Upper lobe of right lung (tissue), 1 donor: Measurements from ENCODE around the gene RBM20. TPM values are rescaled to one million over a fixed set of nuclear protein-coding genes. Genes with fewer than 3 reads are reported as not detected.

Source experiments
- ATAC-seq: fragments of 200-7000 bp; cut with Tn5 transposase; one replicate; pipeline ENCODE4 v1.9.1; 2020; ENCODE audit warnings: mild to moderate bottlenecking, moderate library complexity
- DNase-seq: peaks from one replicate; pipeline ENCODE4 v3.0.0-alpha.2; 2020
- H3K27ac ChIP-seq: fragments of 200-600 bp; one replicate; pipeline ENCODE4 v1.8.0; 2022
- H3K27me3 ChIP-seq: fragments of 200-600 bp; one replicate; pipeline ENCODE4 v1.8.0; 2022; ENCODE audit warnings: mild to moderate bottlenecking
- H3K36me3 ChIP-seq: fragments of 200-600 bp; one replicate; pipeline ENCODE4 v1.8.0; 2022
- H3K4me1 ChIP-seq: fragments of 200-600 bp; one replicate; pipeline ENCODE4 v1.8.0; 2022
- H3K4me3 ChIP-seq: fragments of 200-600 bp; one replicate; pipeline ENCODE4 v1.8.0; 2022; ENCODE audit warnings: mild to moderate bottlenecking
- H3K9me3 ChIP-seq: fragments of 200-600 bp; one replicate; pipeline ENCODE4 v1.8.0; 2022
- CTCF ChIP-seq: fragments of 200-600 bp; IDR thresholded peaks from one replicate; pipeline ENCODE4 v1.8.0; 2022; ENCODE audit warnings: antibody characterized with exemption
- intact Hi-C: fragments of 100-400 bp; cut with DNase I; formaldehyde crosslinking; loops from one replicate; pipeline ENCODE4 v1.11.0; 2022
- total RNA-seq: library from RNA; stranded (reverse); fragmentation: NEBNext Ultra II Directional; extraction: Animal tissue kit (Norgen Biotek cat#: 25700); gene quantifications from one replicate; pipeline ENCODE4 v1.2.1, GENCODE V29; 2021
- donor health status: DM: no; HTN: yes; CAD: no; lungs with severe emphysema.

Gene RBM20
- total RNA-seq, 1 donor from 2014 or later, result 0.41 TPM

GRCh38 chr10:110755781-110756180 lies 111.6 kb downstream of the RBM20 start:
- no peaks in the 10 kb centered on the region for H3K9me3 ChIP-seq
- H3K4me3 ChIP-seq, result no peak overlapping the region
- H3K27me3 ChIP-seq, result peaks cover 10% of the 10 kb centered on the region
- no peak for TF ChIP-seq CTCF
- no peak for ATAC-seq
- DNase-seq, result no peak
- no peaks in the 10 kb centered on the region for H3K4me1 ChIP-seq
- intact Hi-C loops, result no loop called here
- no peaks in the 10 kb centered on the region for H3K36me3 ChIP-seq
- no peak overlapping the region for H3K27ac ChIP-seq

- no peak for DNase-seq
- TF ChIP-seq CTCF, result no peak
- Histone ChIP-seq H3K4me1 (no peaks in the 10 kb centered on the region), H3K27me3 (peaks cover 17% of the 10 kb centered on the region), H3K27ac (no peak overlapping the region), H3K36me3 (no peaks in the 10 kb centered on the region), H3K9me3 (no peaks in the 10 kb centered on the region), H3K4me3 (no peak overlapping the region)
- intact Hi-C loops, result no loop called here
- ATAC-seq, result no peak
Observed at GRCh38 chr10:110756876-110757275, 112.7 kb downstream of the RBM20 start.

GRCh38 chr10:110757586-110757985 lies 113.5 kb downstream of the RBM20 start:
- no peak for ATAC-seq
- no peaks in the 10 kb centered on the region for H3K36me3 ChIP-seq
- DNase-seq, result no peak
- H3K4me1 ChIP-seq, result no peaks in the 10 kb centered on the region
- peaks cover 23% of the 10 kb centered on the region for H3K27me3 ChIP-seq
- no peak overlapping the region for H3K4me3 ChIP-seq
- intact Hi-C loops, result no loop called here
- H3K9me3 ChIP-seq, result no peaks in the 10 kb centered on the region
- no peak for TF ChIP-seq CTCF
- H3K27ac ChIP-seq, result no peak overlapping the region

GRCh38 chr10:110758128-110758765 lies 114.1 kb downstream of the RBM20 start:
- H3K4me3 ChIP-seq, result no peak overlapping the region
- H3K36me3 ChIP-seq, result no peaks in the 10 kb centered on the region
- no peak for ATAC-seq
- H3K4me1 ChIP-seq, result no peaks in the 10 kb centered on the region
- no peak for TF ChIP-seq CTCF
- no peak overlapping the region for H3K27ac ChIP-seq
- no peaks in the 10 kb centered on the region for H3K9me3 ChIP-seq
- intact Hi-C loops, result no loop called here
- DNase-seq, result no peak
- H3K27me3 ChIP-seq, result peaks cover 29% of the 10 kb centered on the region

- no peak for ATAC-seq
- DNase-seq, result no peak
- no peak overlapping the region for H3K27ac ChIP-seq
- no peak for TF ChIP-seq CTCF
- H3K9me3 ChIP-seq, result no peaks in the 10 kb centered on the region
- no peak overlapping the region for H3K4me3 ChIP-seq
- no peaks in the 10 kb centered on the region for H3K4me1 ChIP-seq
- H3K36me3 ChIP-seq, result no peaks in the 10 kb centered on the region
- H3K27me3 ChIP-seq, result peaks cover 29% of the 10 kb centered on the region
- intact Hi-C loops, result no loop called here
Observed at GRCh38 chr10:110758898-110759297, 114.8 kb downstream of the RBM20 start.

GRCh38 chr10:110759523-110759922 lies 115.4 kb downstream of the RBM20 start:
- intact Hi-C loops, result no loop called here
- no peaks in the 10 kb centered on the region for H3K9me3 ChIP-seq
- ATAC-seq (no peak), DNase-seq (no peak)
- H3K4me1 ChIP-seq, result no peaks in the 10 kb centered on the region
- H3K36me3 ChIP-seq, result no peaks in the 10 kb centered on the region
- TF ChIP-seq CTCF, result no peak
- no peak overlapping the region for H3K27ac ChIP-seq
- H3K4me3 ChIP-seq, result no peak overlapping the region
- H3K27me3 ChIP-seq, result peaks cover 31% of the 10 kb centered on the region
